Measurements from ENCODE around the gene LRRC58.
"Not testable (repeated sequence)": the region's sequence is repeated elsewhere in the genome, so short reads cannot be mapped to it uniquely, and the experiment has no call there.

Gene LRRC58

GRCh38 chr3:120348991-120349854 is at the start of gene LRRC58:
Gene LRRC58, minus strand, starts transcription at chr3:120349354. Its CDS starts 111 bp downstream, at chr3:120349243.
- peak; percentile 51 to 84 for DNase-seq (ENCODE audit: extremely low read depth in 1 of 2, low read depth in 1 of 2)

DNA sequence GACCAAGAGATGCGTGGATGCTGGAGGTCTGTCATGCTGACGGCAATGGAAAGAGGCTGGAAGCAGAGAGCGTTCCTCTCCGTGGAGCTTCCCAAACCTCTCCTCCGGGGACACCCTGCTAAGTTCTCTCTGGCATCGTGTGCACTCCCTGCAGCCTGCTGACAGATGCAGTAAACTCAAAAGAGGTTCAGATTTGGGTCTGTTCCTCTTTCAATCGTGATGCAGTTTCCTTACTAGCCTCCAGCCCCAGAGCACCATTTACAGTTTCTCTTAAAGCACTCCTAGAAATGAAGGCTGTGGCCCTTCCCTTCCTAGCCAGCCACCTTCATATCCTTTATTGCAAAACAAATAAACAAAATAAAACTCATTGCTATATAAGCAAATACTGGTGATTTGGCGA is 47.3 kb upstream of the LRRC58 start:
- no peak for DNase-seq (ENCODE audit: extremely low read depth in 1 of 2, low read depth in 1 of 2)

GRCh38 chr3:120394347-120394746 is 45.2 kb upstream of the LRRC58 start:
- no peak for DNase-seq (ENCODE audit: extremely low read depth in 1 of 2, low read depth in 1 of 2)

GRCh38 chr3:120393761-120394160 is 44.6 kb upstream of the LRRC58 start:
- DNase-seq (ENCODE audit: extremely low read depth in 1 of 2, low read depth in 1 of 2) = no peak

DNA sequence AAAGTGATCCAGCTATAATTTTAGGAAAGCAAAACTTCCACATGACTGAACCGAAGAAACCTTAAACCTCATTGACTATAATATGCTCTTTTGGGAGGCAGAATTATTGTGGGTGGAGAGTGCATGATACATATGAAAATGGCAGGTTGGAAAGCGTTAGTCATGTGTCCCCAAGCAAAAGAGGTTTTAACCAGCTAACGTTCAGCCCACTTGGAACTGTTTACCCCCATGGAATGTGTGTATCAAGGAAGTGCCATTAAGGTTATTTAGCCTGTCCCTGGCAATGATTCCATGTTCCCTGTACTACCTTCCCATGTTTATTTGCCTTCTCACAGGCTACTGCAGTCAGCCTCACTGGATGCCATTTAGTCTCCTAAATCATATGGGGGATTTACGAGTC is 44.1 kb upstream of the LRRC58 start:
- no peak for DNase-seq (ENCODE audit: extremely low read depth in 1 of 2, low read depth in 1 of 2)

GRCh38 chr3:120382941-120383447 is 33.8 kb upstream of the LRRC58 start:
- no peak for DNase-seq (ENCODE audit: extremely low read depth in 1 of 2, low read depth in 1 of 2)

DNA sequence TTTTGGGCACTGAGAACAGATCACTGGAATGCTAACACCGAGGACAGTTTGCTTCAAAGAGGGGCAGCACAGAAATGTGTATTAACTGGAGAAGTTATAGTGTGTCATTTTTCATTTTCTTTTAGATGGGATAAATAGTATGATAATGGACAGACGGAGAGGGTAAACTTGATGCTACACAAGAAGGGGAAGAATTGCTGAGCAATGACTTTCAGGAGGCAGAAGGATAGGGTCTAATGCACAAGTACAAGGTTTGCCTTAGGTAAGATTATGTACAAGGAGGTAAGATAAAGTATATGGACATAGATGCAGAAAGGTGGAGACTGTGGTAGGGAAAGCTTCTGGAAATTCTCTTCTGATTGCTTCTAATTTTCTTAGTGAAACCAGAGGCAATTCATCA is 32.3 kb upstream of the LRRC58 start:
- no peak for DNase-seq (ENCODE audit: extremely low read depth in 1 of 2, low read depth in 1 of 2)

GRCh38 chr3:120377948-120378347 is 28.8 kb upstream of the LRRC58 start:
- not testable (repeated sequence) for DNase-seq (ENCODE audit: extremely low read depth in 1 of 2, low read depth in 1 of 2)

DNA sequence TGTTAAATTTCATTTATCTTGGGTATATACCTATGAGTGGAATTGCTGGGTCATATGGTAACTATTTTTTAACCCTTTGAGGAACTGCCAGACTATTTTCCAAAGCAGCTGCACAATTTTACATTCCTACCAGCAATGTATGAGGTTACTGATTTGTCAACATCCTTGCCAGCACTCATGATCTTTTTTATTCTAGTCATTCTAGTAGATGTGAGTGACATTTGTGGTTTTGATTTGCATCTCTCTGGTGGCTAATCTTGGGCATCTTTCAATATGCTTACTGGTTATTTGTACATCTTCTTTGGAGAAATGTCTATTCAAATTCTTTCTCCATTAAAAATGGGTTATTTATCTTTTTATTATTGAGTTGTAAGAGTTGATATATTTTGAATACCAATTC is 21.3 kb upstream of the LRRC58 start:
- no peak for DNase-seq (ENCODE audit: extremely low read depth in 1 of 2, low read depth in 1 of 2)

GRCh38 chr3:120369037-120369467 is 19.9 kb upstream of the LRRC58 start:
- no peak for DNase-seq (ENCODE audit: extremely low read depth in 1 of 2, low read depth in 1 of 2)

DNA sequence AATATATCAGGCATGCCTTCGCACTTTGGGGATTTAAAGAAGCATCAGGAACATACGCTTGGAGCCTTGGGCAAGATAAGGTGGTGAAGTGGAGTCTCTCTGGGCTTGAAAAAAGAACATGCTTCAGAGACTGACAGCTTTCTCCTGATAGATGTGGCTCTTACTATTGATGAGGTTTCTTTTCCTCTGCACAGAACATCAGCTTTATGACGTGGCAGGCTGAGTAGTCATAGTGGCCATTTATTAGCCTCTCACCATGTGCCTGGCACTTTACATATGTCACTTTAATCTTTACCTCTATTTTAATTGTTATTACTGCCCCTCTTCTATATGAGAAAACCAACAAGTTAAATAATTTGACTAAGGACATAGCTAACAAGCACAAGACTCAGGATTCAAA is 19.0 kb upstream of the LRRC58 start:
- no peak for DNase-seq (ENCODE audit: extremely low read depth in 1 of 2, low read depth in 1 of 2)

- no peak for DNase-seq (ENCODE audit: extremely low read depth in 1 of 2, low read depth in 1 of 2)
Measured at GRCh38 chr3:120364821-120365220, 15.7 kb upstream of the LRRC58 start.

DNA sequence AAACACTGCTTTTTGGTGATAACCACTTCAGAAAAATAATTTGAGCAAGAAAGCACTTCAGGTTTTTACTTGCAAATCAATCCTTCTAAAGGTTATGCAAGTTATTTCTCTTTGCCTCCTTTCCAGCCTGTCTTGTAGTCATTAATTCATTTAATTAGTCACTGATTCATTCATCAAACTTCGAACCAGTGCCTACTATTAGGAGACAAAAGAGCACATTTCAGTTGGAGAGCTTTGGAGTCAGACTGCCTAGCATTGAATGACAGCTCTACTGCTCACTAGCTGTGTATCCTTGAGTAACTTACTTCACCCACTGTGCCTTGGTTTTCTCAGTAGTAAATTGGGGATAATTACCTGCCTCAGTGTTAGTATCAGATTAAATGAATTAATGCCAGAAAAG is 14.9 kb upstream of the LRRC58 start:
- DNase-seq (ENCODE audit: extremely low read depth in 1 of 2, low read depth in 1 of 2) = no peak

GRCh38 chr3:120357807-120358206 is 8.7 kb upstream of the LRRC58 start:
- DNase-seq (ENCODE audit: extremely low read depth in 1 of 2, low read depth in 1 of 2) = no peak

DNA sequence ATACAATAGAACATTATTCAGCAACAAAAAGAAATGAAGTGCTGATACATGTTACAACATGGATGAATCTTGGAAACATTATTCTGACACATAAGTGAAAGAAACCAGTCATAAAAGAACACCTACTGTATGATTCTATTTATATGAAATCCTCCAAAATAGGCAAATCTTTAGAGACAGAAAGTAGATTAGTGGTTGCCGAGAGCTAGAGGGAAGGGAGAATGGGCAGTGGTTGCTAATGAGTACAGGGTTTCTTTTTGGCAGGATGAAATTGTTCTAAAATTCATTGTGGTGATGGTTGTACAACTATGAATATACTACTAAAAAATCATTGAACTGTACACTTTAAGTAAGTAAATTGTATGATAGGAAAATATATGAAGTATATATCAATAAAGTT is 6.3 kb upstream of the LRRC58 start:
- DNase-seq (ENCODE audit: extremely low read depth in 1 of 2, low read depth in 1 of 2) = no peak

DNA sequence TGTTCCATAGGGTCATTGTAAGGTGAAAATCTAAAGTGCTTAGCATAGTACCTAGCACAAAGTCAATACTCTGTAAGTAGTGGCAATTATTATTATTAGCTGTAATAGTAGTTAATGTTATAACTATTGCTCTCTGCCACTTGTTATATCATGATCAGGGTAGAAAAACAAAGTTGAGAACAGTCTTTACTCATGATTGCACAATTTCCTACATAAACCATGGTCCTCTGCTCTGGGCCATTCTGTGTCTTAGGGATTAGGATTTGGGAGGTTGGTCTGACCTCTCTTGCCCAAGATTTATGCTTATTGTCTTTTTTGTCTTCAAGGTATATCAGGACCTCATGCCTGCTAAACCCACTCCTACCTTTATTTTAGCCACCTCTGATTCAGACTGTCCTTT is 4.3 kb upstream of the LRRC58 start:
- DNase-seq (ENCODE audit: extremely low read depth in 1 of 2, low read depth in 1 of 2) = no peak

DNA sequence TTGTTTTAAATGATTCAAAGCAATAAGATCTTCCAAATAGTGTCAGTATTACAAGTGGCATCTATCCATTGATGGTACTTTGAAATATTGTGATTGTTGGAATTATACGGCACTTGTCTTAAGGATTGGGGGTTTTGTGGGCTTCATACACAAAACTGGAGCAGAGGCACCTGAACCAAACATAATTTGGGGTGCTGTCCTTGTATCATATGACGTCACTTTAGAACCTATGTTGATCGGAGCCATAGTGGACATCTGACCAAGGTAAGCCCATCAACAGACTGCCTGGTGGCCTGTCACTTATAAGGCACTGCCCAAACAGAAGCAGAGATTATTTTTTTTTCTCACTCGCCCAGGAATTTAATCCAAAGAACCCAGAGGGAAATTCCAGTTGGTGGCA is 2.9 kb upstream of the LRRC58 start:
- DNase-seq (ENCODE audit: extremely low read depth in 1 of 2, low read depth in 1 of 2) = no peak

DNA sequence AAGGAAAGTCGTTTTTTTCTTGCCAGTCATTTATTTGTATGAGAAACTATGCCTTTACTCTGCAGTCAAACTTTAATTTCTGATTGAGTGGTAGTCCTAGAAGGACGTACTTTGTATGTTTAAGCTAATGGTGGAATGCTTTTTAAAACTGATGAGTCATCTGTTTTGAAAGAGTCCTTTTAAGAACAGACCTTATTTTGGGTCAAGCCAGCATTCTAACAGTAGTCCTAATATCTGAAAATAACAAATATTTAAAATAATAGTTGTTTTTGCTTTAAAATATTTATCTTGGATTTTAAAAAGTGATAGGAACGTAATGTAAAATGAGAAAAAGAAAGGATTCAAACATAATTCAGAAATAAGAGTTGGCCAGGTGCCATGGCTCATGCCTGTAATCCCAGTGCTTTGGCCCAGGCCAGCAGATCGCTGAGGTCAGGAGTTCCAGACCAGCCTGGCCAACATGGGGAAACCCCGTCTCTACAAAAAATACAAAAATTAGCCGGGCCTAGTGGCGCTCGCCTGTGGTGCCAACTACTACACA is 1.3 kb upstream of the LRRC58 start:
- no peak for DNase-seq (ENCODE audit: extremely low read depth in 1 of 2, low read depth in 1 of 2)

- no peak for DNase-seq (ENCODE audit: extremely low read depth in 1 of 2, low read depth in 1 of 2)
Measured at GRCh38 chr3:120349855-120350125, 636 bp upstream of the LRRC58 start.

GRCh38 chr3:120348065-120348990 is 826 bp downstream of the LRRC58 start:
- DNase-seq (ENCODE audit: extremely low read depth in 1 of 2, low read depth in 1 of 2) = no peak

GRCh38 chr3:120344349-120344748 is 4.8 kb downstream of the LRRC58 start:
- no peak for DNase-seq (ENCODE audit: extremely low read depth in 1 of 2, low read depth in 1 of 2)
